HG02943 (cell line): Measurements from ENCODE around the gene IRF9.

Experiments
- ATAC-seq: cut with Tn5 transposase; IDR thresholded peaks from one replicate; pipeline ENCODE4 v1.9.1; 2021; ENCODE audit warnings: mild to moderate bottlenecking, low read depth, moderate library complexity; ENCODE audit not compliant: unreplicated experiment

IRF9 gene

GRCh38 chr14:24212924-24213865, 52.1 kb downstream of the IRF9 start, which contains the start of gene CHMP4A:
TSS of gene CHMP4A (minus strand) at chr14:24213488. CDS start at chr14:24213439, 49 bp downstream.
- ATAC-seq = peak; percentile 76

- no peak for ATAC-seq
These were observed 53.0 kb downstream of the IRF9 start for GRCh38 chr14:24213866-24214662.

GRCh38 chr14:24215495-24216344, 54.7 kb downstream of the IRF9 start, which contains the start of gene MDP1:
TSS of gene MDP1 (minus strand) at chr14:24216066. CDS start at chr14:24215955, 111 bp downstream.
- peak; percentile 50 for ATAC-seq
